IMR-90 (cell line): Measurements from ENCODE around the gene NELL2. TPM values are rescaled to one million over a fixed set of nuclear protein-coding genes. Genes with fewer than 3 reads are reported as not detected.

Experiments used
- ATAC-seq: fragments of 200-7000 bp; cut with Tn5 transposase; 2 replicates; pipeline ENCODE4 v1.9.1; 2020; ENCODE audit warnings: low read depth, mild to moderate bottlenecking, moderate library complexity
- BruUV-seq: library from RNA; stranded (reverse); fragments of 400-500 nt; replicated peaks from 2 replicates; lab custom pipeline; 2021; lab: Mats Ljungman, UMichigan
- CTCF ChIA-PET: fragments of 300-600 bp; formaldehyde crosslinking; extraction: SDS; loops from one replicate; lab custom pipeline; 2021; ENCODE audit warnings: antibody characterized with exemption; lab: Yijun Ruan, JAX
- POLR2A ChIA-PET: fragments of 300-600 bp; sonication (Branson Sonifier 250); formaldehyde crosslinking; loops from one replicate; lab custom pipeline; 2022; ENCODE audit warnings: antibody characterized with exemption; ENCODE audit not compliant: unreplicated experiment; lab: Charles Lee
- DNase-seq: peaks from one replicate; pipeline ENCODE4 v3.0.0; 2013
- H2AFZ ChIP-seq: replicated peaks from 2 replicates; pipeline ENCODE3; 2013; ENCODE audit warnings: low read length, mild to moderate bottlenecking; ENCODE audit not compliant: poor library complexity
- H2AK5ac ChIP-seq: 2 replicates; pipeline ENCODE4 v1.6.1; 2013; ENCODE audit warnings: low read depth, low read length, inconsistent platforms
- H2AK9ac ChIP-seq: replicated peaks from 2 replicates; pipeline ENCODE3; 2013; ENCODE audit warnings: mild to moderate bottlenecking, low read depth, low read length, moderate library complexity; ENCODE audit not compliant: poor library complexity
- H2BK120ac ChIP-seq: 2 replicates; pipeline ENCODE4 v1.6.1; 2013; ENCODE audit warnings: low read depth, low read length, inconsistent platforms
- H2BK15ac ChIP-seq: 3 replicates; pipeline ENCODE4 v1.6.1; 2013; ENCODE audit warnings: low read depth, low read length, inconsistent platforms
- H2BK20ac ChIP-seq: 2 replicates; pipeline ENCODE4 v1.6.1; 2013; ENCODE audit warnings: low read depth, mild to moderate bottlenecking, inconsistent platforms, low read length, moderate library complexity
- H2BK5ac ChIP-seq: 2 replicates; pipeline ENCODE4 v1.6.1; 2013; ENCODE audit warnings: mild to moderate bottlenecking, low read depth, low read length, inconsistent platforms; ENCODE audit not compliant: poor library complexity, severe bottlenecking
- H3K14ac ChIP-seq: replicated peaks from 2 replicates; pipeline ENCODE4 v1.6.1; 2013; ENCODE audit warnings: low read depth, low read length, inconsistent platforms
- H3K18ac ChIP-seq: 2 replicates; pipeline ENCODE4 v1.6.1; 2013; ENCODE audit warnings: low read depth, low read length, control low read depth
- H3K23ac ChIP-seq: 2 replicates; pipeline ENCODE4 v1.6.1; 2013; ENCODE audit warnings: low read depth, low read length, inconsistent platforms
- H3K27ac ChIP-seq: 2 replicates; pipeline ENCODE4 v1.5.1; 2013; ENCODE audit warnings: mild to moderate bottlenecking, control low read depth, low read length; ENCODE audit not compliant: insufficient read depth
- H3K27me3 ChIP-seq: 2 replicates; pipeline ENCODE4 v1.6.1; 2013; ENCODE audit warnings: low read length; ENCODE audit not compliant: control insufficient read depth, insufficient read depth
- H3K36me3 ChIP-seq: 2 replicates; pipeline ENCODE4 v1.6.1; 2013; ENCODE audit warnings: low read length, mixed read lengths; ENCODE audit not compliant: control insufficient read depth, insufficient read depth
- H3K4ac ChIP-seq: 2 replicates; pipeline ENCODE4 v1.6.1; 2013; ENCODE audit warnings: low read depth, low read length, inconsistent platforms
- H3K4me1 ChIP-seq: 2 replicates; pipeline ENCODE4 v1.6.1; 2013; ENCODE audit warnings: low read length, mixed read lengths; ENCODE audit not compliant: control insufficient read depth, insufficient read depth
- H3K4me2 ChIP-seq: 2 replicates; pipeline ENCODE4 v1.6.1; 2013; ENCODE audit warnings: low read depth, mild to moderate bottlenecking, control low read depth, low read length, moderate library complexity
- H3K4me3 ChIP-seq: 2 replicates; pipeline ENCODE4 v1.5.1; 2013; ENCODE audit warnings: low read depth, mild to moderate bottlenecking, control low read depth, low read length, moderate library complexity; ENCODE audit not compliant: insufficient read depth
- H3K56ac ChIP-seq: 2 replicates; pipeline ENCODE4 v1.6.1; 2013; ENCODE audit warnings: low read length, inconsistent platforms; ENCODE audit not compliant: insufficient read depth; ENCODE audit errors: extremely low read depth
- H3K79me1 ChIP-seq, 2 experiments: 2 replicates each; pipeline ENCODE4 v1.6.1; 2013; ENCODE audit warnings: low read length in 2 of 2, inconsistent platforms in 1 of 2, low read depth in 1 of 2
- H3K9ac ChIP-seq: 2 replicates; pipeline ENCODE4 v1.6.1; 2013; ENCODE audit warnings: low read depth, low read length, control low read depth
- H3K9me1 ChIP-seq: 2 replicates; pipeline ENCODE4 v1.6.1; 2013; ENCODE audit warnings: low read length, inconsistent platforms; ENCODE audit not compliant: insufficient read depth
- H3K9me3 ChIP-seq: 2 replicates; pipeline ENCODE4 v1.6.1; 2013; ENCODE audit warnings: low read length; ENCODE audit not compliant: control insufficient read depth, insufficient read depth
- H4K20me1 ChIP-seq: 2 replicates; pipeline ENCODE4 v1.6.1; 2013; ENCODE audit warnings: low read length, inconsistent platforms; ENCODE audit not compliant: insufficient read depth
- H4K5ac ChIP-seq: 2 replicates; pipeline ENCODE4 v1.6.1; 2013; ENCODE audit warnings: mild to moderate bottlenecking, low read depth, low read length, control low read depth
- H4K8ac ChIP-seq, 2 experiments: 2 replicates each; pipeline ENCODE4 v1.6.1; 2013; ENCODE audit warnings: low read depth in 2 of 2, low read length in 2 of 2, control low read depth in 1 of 2, inconsistent platforms in 1 of 2
- H4K91ac ChIP-seq: 2 replicates; pipeline ENCODE4 v1.6.1; 2013; ENCODE audit warnings: low read depth, low read length, inconsistent platforms; ENCODE audit not compliant: insufficient read depth
- CEBPB ChIP-seq: IDR thresholded peaks from 2 replicates; pipeline ENCODE4 v1.6.1; 2012; ENCODE audit warnings: low read depth, low read length, improper control_type of control experiment
- CHD1 ChIP-seq: IDR thresholded peaks from 2 replicates; pipeline ENCODE4 v1.6.1; 2012; ENCODE audit warnings: low read depth, low read length, improper control_type of control experiment
- FOS ChIP-seq: fragments of 150-350 bp; IDR thresholded peaks from 2 replicates; pipeline ENCODE4 v1.6.1; 2016; ENCODE audit warnings: low read depth, low read length
- MAFK ChIP-seq: IDR thresholded peaks from 2 replicates; pipeline ENCODE4 v1.6.1; 2012; ENCODE audit warnings: low read depth, low read length, improper control_type of control experiment
- MAZ ChIP-seq: IDR thresholded peaks from 2 replicates; pipeline ENCODE4 v1.6.1; 2012; ENCODE audit warnings: low read depth, mild to moderate bottlenecking, low read length, improper control_type of control experiment, moderate library complexity, borderline replicate concordance
- NFE2L2 ChIP-seq: fragments of 150-350 bp; IDR thresholded peaks from 2 replicates; pipeline ENCODE4 v1.6.1; 2016; ENCODE audit warnings: low read depth, mild to moderate bottlenecking, low read length
- RAD21 ChIP-seq: IDR thresholded peaks from 2 replicates; pipeline ENCODE4 v1.6.1; 2012; ENCODE audit warnings: low read length, improper control_type of control experiment
- RCOR1 ChIP-seq: IDR thresholded peaks from 2 replicates; pipeline ENCODE4 v1.6.1; 2012; ENCODE audit warnings: mild to moderate bottlenecking, low read length, improper control_type of control experiment; ENCODE audit not compliant: insufficient replicate concordance
- RFX5 ChIP-seq: IDR thresholded peaks from 2 replicates; pipeline ENCODE4 v1.8.0; 2012; ENCODE audit warnings: low read depth, mild to moderate bottlenecking, low read length, moderate library complexity
- WGBS, 2 experiments: methylation state at CpG; one replicate each; pipeline versions ENCODE4 v1.1.5 to v1.1.7; 2013; ENCODE audit warnings: missing lambda C conversion rate in 2 of 2; ENCODE audit not compliant: insufficient read length in 1 of 2; ENCODE audit errors: extremely low coverage in 2 of 2; 5-methylcytosine and 5-hydroxymethylcytosine counted together
- dilution Hi-C: fragments of 300-500 bp; cut with HindIII; formaldehyde crosslinking; loops from one replicate; pipeline ENCODE4 v1.14.3; 2018; ENCODE audit warnings: low sequenced_read_pairs; ENCODE audit not compliant: unreplicated experiment
- in situ Hi-C: fragments of 300-500 bp; cut with MboI; formaldehyde crosslinking; loops from 3 replicates; pipeline ENCODE4 v1.14.3; 2019; ENCODE audit warnings: low sequenced_read_pairs, inconsistent platforms, mixed read lengths
- intact Hi-C: fragments of 100-400 bp; cut with micrococcal nuclease; formaldehyde crosslinking; loops from 2 replicates; pipeline ENCODE4 v1.10.0; 2022
- polyA plus RNA-seq, 3 experiments: library from polyadenylated mRNA; depleted of rRNA; stranded (reverse); fragments of >200 nt; gene quantifications; 2 replicates each; pipeline ENCODE4 v1.2.3, GENCODE V29; 2012; ENCODE audit warnings: low replicate concordance in 1 of 3
- total RNA-seq: library from RNA; depleted of rRNA; stranded (reverse); fragments of >200 nt; gene quantifications from 2 replicates; pipeline ENCODE4 v1.2.3, GENCODE V29; 2012
- TF ChIP-seq, protein P1 (sequence below): conservative IDR thresholded peaks from 2 replicates; pipeline ENCODE4 v1.5.1; 2012; ENCODE audit warnings: mild to moderate bottlenecking, low read depth, low read length, improper control_type of control experiment

The NELL2 gene
- total and polyA plus RNA-seq, 2 of the 4 experiments (the other 2 are of a cell fraction): 0.18 to 0.26 TPM

DNA sequence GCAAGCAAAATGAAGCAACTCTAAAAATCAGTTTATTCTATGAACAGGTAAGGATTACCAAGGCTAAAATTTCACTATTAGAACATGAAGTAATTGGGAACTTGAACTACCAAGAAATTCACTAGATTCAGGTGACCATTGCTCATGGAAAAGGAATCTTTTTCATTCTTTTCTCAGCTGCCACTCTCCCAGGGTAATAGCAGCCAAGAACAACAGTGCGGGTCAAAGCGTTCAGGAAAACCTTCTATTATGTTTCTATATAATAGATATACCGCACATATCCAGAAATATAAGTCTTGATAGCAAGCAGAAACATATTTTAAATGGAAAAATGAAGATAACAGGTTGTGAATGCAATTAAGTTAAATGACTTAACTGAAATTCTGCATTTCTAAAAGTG is 125.6 kb downstream of the NELL2 start:
- BruUV-seq: no TSS peak
- intact Hi-C loops: no loop called here
- Histone ChIP-seq H4K91ac (no peak overlapping the region), H3K4me3 (no peak overlapping the region), H2AK5ac (no peak overlapping the region), H3K79me1 (no peaks in the 10 kb centered on the region), H3K27me3 (no peaks in the 10 kb centered on the region), H2AFZ (no peak overlapping the region), H3K9me1 (no peaks in the 10 kb centered on the region), H3K23ac (no peak overlapping the region), H2BK20ac (no peak overlapping the region), H4K8ac (no peak overlapping the region), H3K4me2 (no peak overlapping the region), H3K14ac (no peak overlapping the region), H2BK120ac (no peak overlapping the region), H3K4ac (no peak overlapping the region), H3K4me1 (no peaks in the 10 kb centered on the region), H3K36me3 (no peaks in the 10 kb centered on the region), H2BK5ac (no peak overlapping the region), H3K56ac (no peak overlapping the region), H4K5ac (no peak overlapping the region), H3K18ac (no peak overlapping the region), H3K27ac (no peak overlapping the region), H3K9me3 (no peaks in the 10 kb centered on the region), H2BK15ac (no peak overlapping the region), H3K9ac (no peak overlapping the region), H2AK9ac (no peak overlapping the region), H4K20me1 (no peaks in the 10 kb centered on the region)
- no peak for ATAC-seq
- ChIA-PET POLR2A (no interaction called here), CTCF (no interaction called here)
- no peak for DNase-seq
- in situ Hi-C loops: no loop called here
- TF ChIP-seq RCOR1 (no peak), RAD21 (no peak), CEBPB (no peak), FOS (no peak), MAZ (no peak), MAFK (no peak), NFE2L2 (no peak), RFX5 (no peak), CHD1 (no peak)
- TF ChIP-seq, protein P1, sequence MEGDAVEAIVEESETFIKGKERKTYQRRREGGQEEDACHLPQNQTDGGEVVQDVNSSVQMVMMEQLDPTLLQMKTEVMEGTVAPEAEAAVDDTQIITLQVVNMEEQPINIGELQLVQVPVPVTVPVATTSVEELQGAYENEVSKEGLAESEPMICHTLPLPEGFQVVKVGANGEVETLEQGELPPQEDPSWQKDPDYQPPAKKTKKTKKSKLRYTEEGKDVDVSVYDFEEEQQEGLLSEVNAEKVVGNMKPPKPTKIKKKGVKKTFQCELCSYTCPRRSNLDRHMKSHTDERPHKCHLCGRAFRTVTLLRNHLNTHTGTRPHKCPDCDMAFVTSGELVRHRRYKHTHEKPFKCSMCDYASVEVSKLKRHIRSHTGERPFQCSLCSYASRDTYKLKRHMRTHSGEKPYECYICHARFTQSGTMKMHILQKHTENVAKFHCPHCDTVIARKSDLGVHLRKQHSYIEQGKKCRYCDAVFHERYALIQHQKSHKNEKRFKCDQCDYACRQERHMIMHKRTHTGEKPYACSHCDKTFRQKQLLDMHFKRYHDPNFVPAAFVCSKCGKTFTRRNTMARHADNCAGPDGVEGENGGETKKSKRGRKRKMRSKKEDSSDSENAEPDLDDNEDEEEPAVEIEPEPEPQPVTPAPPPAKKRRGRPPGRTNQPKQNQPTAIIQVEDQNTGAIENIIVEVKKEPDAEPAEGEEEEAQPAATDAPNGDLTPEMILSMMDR: no peak
- no CpG with 5 or more reads among the region's 3 CpGs for WGBS, 2 experiments
- dilution Hi-C loops: no loop called here
